PC-3 (cell line): ENCODE measurements around the gene MEPCE.

Experiments
- EZH2phosphoT487 ChIP-seq: fragments of 300-600 bp; sonication (generic); IDR thresholded peaks from 2 replicates; pipeline ENCODE4 v1.6.1; 2018; ENCODE audit warnings: mild to moderate bottlenecking, antibody characterized with exemption, low read length, borderline replicate concordance
- TF ChIP-seq, protein P1 (sequence below): fragments of 300-600 bp; sonication (generic); conservative IDR thresholded peaks from 2 replicates; pipeline ENCODE4 v1.5.1; 2017; ENCODE audit warnings: antibody characterized with exemption, low read depth, mild to moderate bottlenecking, low read length

DNA sequence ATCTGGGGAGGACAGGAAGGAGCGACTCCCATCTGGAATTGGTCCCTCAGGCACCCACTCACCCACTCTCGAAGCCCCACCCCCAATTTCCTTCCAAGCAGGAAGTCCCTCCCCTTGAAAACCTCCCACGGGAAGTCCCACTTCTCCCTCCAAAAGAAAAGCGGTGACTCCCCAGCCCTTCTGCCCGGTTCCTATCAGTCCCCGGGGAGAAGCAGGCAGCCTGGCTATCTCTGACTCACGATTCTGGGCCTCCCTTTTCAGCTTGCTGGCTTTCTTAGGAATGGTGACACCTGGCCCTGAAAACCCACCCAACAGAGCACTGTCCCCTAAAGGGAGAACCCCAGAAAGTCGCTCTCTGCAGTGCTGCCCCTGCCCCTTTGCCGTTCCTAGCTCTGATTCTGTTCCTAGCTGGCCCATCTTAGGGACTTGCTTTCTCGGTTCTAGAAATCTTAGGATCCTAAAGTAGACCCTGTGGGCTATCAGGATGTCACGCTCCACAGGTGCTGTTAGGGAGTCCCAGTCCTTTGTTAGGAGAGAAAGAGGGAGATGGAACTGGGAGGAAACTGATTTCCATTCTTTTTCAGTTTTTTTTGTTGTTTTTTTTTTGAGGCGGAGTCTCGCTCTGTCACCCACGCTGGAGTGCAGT is 43.3 kb downstream of the MEPCE start:
- TF ChIP-seq, protein P1, sequence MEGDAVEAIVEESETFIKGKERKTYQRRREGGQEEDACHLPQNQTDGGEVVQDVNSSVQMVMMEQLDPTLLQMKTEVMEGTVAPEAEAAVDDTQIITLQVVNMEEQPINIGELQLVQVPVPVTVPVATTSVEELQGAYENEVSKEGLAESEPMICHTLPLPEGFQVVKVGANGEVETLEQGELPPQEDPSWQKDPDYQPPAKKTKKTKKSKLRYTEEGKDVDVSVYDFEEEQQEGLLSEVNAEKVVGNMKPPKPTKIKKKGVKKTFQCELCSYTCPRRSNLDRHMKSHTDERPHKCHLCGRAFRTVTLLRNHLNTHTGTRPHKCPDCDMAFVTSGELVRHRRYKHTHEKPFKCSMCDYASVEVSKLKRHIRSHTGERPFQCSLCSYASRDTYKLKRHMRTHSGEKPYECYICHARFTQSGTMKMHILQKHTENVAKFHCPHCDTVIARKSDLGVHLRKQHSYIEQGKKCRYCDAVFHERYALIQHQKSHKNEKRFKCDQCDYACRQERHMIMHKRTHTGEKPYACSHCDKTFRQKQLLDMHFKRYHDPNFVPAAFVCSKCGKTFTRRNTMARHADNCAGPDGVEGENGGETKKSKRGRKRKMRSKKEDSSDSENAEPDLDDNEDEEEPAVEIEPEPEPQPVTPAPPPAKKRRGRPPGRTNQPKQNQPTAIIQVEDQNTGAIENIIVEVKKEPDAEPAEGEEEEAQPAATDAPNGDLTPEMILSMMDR: no peak
- no peak for TF ChIP-seq EZH2phosphoT487
